NCI-H2196 treated with DMSO at 0.1 percent for 48 hours (cell line): ENCODE results near the gene TRPM2.

Experiments
- DNase-seq: peaks from one replicate; lab custom pipeline; 2025; ENCODE audit not compliant: unreplicated experiment; lab: John Stamatoyannopoulos, UW

TRPM2 gene

GRCh38 chr21:44353191-44353970, at the start of gene TRPM2:
TSS of gene TRPM2 (plus strand) at chr21:44353621. CDS start at chr21:44353701, 80 bp downstream.
- DNase-seq: no peak

- DNase-seq: no peak
These were observed 49.3 kb upstream of the TRPM2 start for GRCh38 chr21:44304011-44304616.

- no peak for DNase-seq
These were observed 48.5 kb upstream of the TRPM2 start for GRCh38 chr21:44304877-44305293.

GRCh38 chr21:44305691-44306090, 47.7 kb upstream of the TRPM2 start:
- no peak for DNase-seq

GRCh38 chr21:44306936-44307704, 46.3 kb upstream of the TRPM2 start:
- no peak for DNase-seq

GRCh38 chr21:44310628-44311507, 42.6 kb upstream of the TRPM2 start:
- no peak for DNase-seq

- no peak for DNase-seq
These were observed 41.3 kb upstream of the TRPM2 start for GRCh38 chr21:44312089-44312488.

- DNase-seq: no peak
These were observed 40.7 kb upstream of the TRPM2 start for GRCh38 chr21:44312716-44313115.

GRCh38 chr21:44313451-44313850, 40.0 kb upstream of the TRPM2 start:
- DNase-seq: no peak

- DNase-seq: no peak
These were observed 39.3 kb upstream of the TRPM2 start for GRCh38 chr21:44314128-44314527.

GRCh38 chr21:44314561-44314960, 38.9 kb upstream of the TRPM2 start:
- no peak for DNase-seq

GRCh38 chr21:44315691-44316203, 37.7 kb upstream of the TRPM2 start:
- DNase-seq: no peak

- no peak for DNase-seq
These were observed 37.0 kb upstream of the TRPM2 start for GRCh38 chr21:44316277-44316900.

GRCh38 chr21:44317241-44317782, 36.1 kb upstream of the TRPM2 start:
- no peak for DNase-seq

GRCh38 chr21:44317871-44318270, 35.5 kb upstream of the TRPM2 start:
- no peak for DNase-seq

GRCh38 chr21:44318489-44319285, 34.7 kb upstream of the TRPM2 start:
- no peak for DNase-seq

- no peak for DNase-seq
These were observed 33.9 kb upstream of the TRPM2 start for GRCh38 chr21:44319407-44320065.

GRCh38 chr21:44320847-44321246, 32.6 kb upstream of the TRPM2 start:
- DNase-seq: no peak
